Urinary bladder (tissue), 4 donors: ENCODE data around the gene TECR. TPM values are rescaled to one million over a fixed set of nuclear protein-coding genes. Genes with fewer than 3 reads are reported as not detected.
"Not testable (repeated sequence)": the region's sequence is repeated elsewhere in the genome, so short reads cannot be mapped to it uniquely, and the experiment has no call there.

ENCODE experiments used
- DNase-seq: peaks from one replicate; pipeline ENCODE4 v3.0.0-alpha.2; 2015; ENCODE audit errors: extremely low spot score
- H3K27ac ChIP-seq: one replicate; pipeline ENCODE4 v1.5.1; 2013; ENCODE audit warnings: low read depth, mild to moderate bottlenecking, moderate library complexity
- H3K36me3 ChIP-seq: one replicate; pipeline ENCODE4 v1.6.1; 2013; ENCODE audit warnings: mild to moderate bottlenecking, moderate library complexity; ENCODE audit not compliant: insufficient read depth
- H3K4me1 ChIP-seq: one replicate; pipeline ENCODE4 v1.6.1; 2013; ENCODE audit warnings: mild to moderate bottlenecking, moderate library complexity; ENCODE audit not compliant: insufficient read depth
- H3K4me3 ChIP-seq: one replicate; pipeline ENCODE4 v1.5.1; 2013; ENCODE audit warnings: low read depth, low read length
- WGBS: extraction: QIAGEN DNeasy Blood & Tissue Kit; methylation state at CpG from one replicate; pipeline ENCODE4 v1.1.7; 2013; 5-methylcytosine and 5-hydroxymethylcytosine counted together
- polyA plus RNA-seq: library from polyadenylated mRNA; stranded (reverse); fragments of 200-250 nt; gene quantifications from one replicate; pipeline ENCODE4 v1.2.3, GENCODE V29; 2013
- total RNA-seq: library from RNA; depleted of rRNA; stranded (reverse); fragments of >200 nt; gene quantifications from one replicate; pipeline ENCODE4 v1.2.3, GENCODE V29; 2014
- donor health status: healthy with polysubstance abuse.
- donor health status: healthy.

Gene TECR
- total and polyA plus RNA-seq, 2 donors, result 17.6 to 98.2 TPM

GRCh38 chr19:14584372-14584771, 55.0 kb downstream of the TECR start:
- H3K36me3 ChIP-seq, H3K4me3 ChIP-seq, H3K27ac ChIP-seq, H3K4me1 ChIP-seq, DNase-seq: not testable (repeated sequence)
- WGBS, result 88% methylated on average over 4 of the region's 5 CpGs

DNA sequence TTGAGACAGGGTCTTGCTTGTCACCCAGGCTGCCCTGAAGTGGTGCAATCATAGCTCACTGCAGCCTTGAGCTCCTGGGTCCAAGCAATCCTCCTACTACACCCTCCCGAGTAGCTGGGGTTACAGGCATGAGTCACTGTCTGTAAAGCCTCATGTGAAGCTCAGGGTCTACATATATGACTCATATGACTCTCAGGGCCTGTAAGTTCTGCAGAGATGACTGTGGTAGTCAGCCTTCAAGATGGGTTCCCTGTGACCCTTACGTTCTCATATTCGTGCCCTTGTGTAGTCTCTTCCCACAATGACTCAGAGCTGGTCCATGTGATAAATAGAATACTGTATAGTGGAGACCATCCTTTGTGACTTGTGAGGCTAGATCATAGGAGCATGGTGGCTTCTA, 55.8 kb downstream of the TECR start:
- WGBS, result 66% methylated on average over 3 of the region's 3 CpGs
- H3K4me1 ChIP-seq, DNase-seq, H3K27ac ChIP-seq, H3K36me3 ChIP-seq, H3K4me3 ChIP-seq: not testable (repeated sequence)

DNA sequence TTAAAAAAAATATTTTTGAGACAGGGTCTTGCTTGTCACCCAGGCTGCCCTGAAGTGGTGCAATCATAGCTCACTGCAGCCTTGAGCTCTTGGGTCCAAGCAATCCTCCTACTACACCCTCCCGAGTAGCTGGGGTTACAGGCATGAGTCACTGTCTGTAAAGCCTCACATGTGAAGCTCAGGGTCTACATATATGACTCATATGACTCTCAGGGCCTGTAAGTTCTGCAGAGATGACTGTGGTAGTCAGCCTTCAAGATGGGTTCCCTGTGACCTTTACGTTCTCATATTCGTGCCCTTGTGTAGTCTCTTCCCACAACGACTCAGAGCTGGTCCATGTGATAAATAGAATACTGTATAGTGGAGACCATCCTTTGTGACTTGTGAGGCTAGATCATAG, 60.0 kb downstream of the TECR start:
- not testable (repeated sequence) for H3K4me1 ChIP-seq, H3K4me3 ChIP-seq, H3K27ac ChIP-seq, DNase-seq, H3K36me3 ChIP-seq
- WGBS, result 68% methylated on average over 4 of the region's 4 CpGs

DNA sequence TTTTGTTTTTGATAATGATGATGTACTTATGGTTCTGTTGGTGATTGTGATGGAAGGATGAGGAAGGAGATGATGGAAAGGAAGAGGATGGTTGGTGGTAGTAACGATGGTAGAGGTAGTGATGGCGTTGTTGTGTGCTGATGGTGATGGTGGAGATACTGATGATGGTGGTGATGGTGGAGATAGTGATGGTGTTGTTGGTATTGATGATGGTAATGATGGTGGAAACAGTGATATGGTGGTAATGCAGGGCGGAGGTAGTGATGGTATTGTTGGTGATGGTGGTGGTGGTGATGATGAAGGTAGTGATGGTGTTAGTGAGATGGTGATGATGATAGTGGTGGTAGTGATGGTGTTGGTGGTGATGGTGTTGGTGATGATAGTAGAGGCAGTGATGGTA, 66.2 kb downstream of the TECR start:
- DNase-seq, result no peak
- no peaks in the 10 kb centered on the region for H3K36me3 ChIP-seq
- H3K4me1 ChIP-seq, result no peaks in the 10 kb centered on the region
- no peak overlapping the region for H3K4me3 ChIP-seq
- no peak overlapping the region for H3K27ac ChIP-seq
- 86% methylated on average over 3 of the region's 3 CpGs for WGBS

GRCh38 chr19:14599548-14600147, 70.3 kb downstream of the TECR start:
- no peak overlapping the region for H3K4me3 ChIP-seq
- 90% methylated on average over 8 of the region's 8 CpGs for WGBS

DNA sequence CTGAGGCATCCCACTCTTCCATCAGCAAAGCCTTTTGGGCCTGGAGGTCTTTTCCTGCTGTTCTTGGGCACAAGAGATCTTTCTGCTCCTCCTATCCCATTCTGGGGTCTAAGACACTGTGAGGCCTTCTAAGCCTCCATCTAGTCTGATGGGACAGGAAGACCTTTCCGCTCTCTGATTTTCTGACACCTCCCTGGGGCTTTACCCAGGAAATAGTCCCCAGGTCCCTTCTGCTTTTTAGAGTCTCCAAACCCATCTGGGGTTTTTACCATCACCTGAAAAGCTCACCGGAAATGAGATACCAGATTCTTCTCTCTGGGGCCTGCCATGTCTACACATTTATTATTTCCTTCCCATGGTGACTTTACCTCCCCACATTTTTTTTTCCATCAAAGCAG, 74.6 kb downstream of the TECR start:
- no peak for DNase-seq
- H3K36me3 ChIP-seq, result no peaks in the 10 kb centered on the region
- H3K4me1 ChIP-seq, result no peaks in the 10 kb centered on the region
- H3K4me3 ChIP-seq, result no peak overlapping the region
- H3K27ac ChIP-seq, result no peak overlapping the region
- 84% methylated on average over 2 of the region's 2 CpGs for WGBS

More at GRCh38 chr19:14599548-14600147, 70.3 kb downstream of the TECR start:
- DNase-seq, result no peak
- Histone ChIP-seq H3K36me3 (no peaks in the 10 kb centered on the region), H3K4me1 (no peaks in the 10 kb centered on the region), H3K27ac (no peak overlapping the region)

GRCh38 chr19:14606627-14607026, 77.2 kb downstream of the TECR start:
- H3K4me1 ChIP-seq, result no peaks in the 10 kb centered on the region
- H3K4me3 ChIP-seq, result no peak overlapping the region
- no peak overlapping the region for H3K27ac ChIP-seq
- H3K36me3 ChIP-seq, result no peaks in the 10 kb centered on the region
- 70% methylated on average over 9 of the region's 9 CpGs for whole genome bisulfite sequencing
- DNase-seq, result no peak

DNA sequence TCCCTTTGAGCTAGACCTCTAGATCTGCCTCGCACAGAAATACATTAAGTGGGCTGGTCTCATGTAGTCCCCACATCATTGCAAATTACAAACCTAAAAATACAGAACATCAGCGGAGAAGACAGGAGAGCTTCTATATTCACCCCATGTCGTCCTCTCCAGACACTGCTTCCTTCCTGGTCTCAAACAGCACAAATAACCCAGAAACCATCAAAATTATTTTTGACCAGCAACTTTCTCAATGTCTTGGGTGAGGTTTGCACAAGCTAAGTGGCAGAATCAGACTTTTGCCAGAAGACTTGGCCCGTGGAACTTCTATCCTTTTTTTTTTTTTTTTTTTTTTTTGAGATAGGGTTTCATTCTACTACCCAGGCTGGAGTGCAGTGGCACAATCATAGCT, 81.7 kb downstream of the TECR start:
- no peaks in the 10 kb centered on the region for H3K36me3 ChIP-seq
- no peak overlapping the region for H3K4me3 ChIP-seq
- 69% methylated on average over 4 of the region's 4 CpGs for WGBS
- no peak for DNase-seq
- no peak overlapping the region for H3K27ac ChIP-seq
- H3K4me1 ChIP-seq, result no peaks in the 10 kb centered on the region

- WGBS, result 83% methylated on average over 5 of the region's 5 CpGs
- H3K4me3 ChIP-seq, DNase-seq, H3K36me3 ChIP-seq, H3K4me1 ChIP-seq, H3K27ac ChIP-seq: not testable (repeated sequence)
Observed at GRCh38 chr19:14612242-14612641, 82.8 kb downstream of the TECR start.

GRCh38 chr19:14612657-14613056, 83.3 kb downstream of the TECR start:
- no peaks in the 10 kb centered on the region for H3K4me1 ChIP-seq
- H3K36me3 ChIP-seq, result no peaks in the 10 kb centered on the region
- no peak overlapping the region for H3K27ac ChIP-seq
- no peak for DNase-seq
- no peak overlapping the region for H3K4me3 ChIP-seq
- 86% methylated on average over 4 of the region's 4 CpGs for WGBS

- H3K4me1 ChIP-seq, H3K27ac ChIP-seq, H3K36me3 ChIP-seq, H3K4me3 ChIP-seq, DNase-seq: not testable (repeated sequence)
- WGBS, result 74% methylated on average over 14 of the region's 14 CpGs
Observed at GRCh38 chr19:14613399-14614098, 84.2 kb downstream of the TECR start.

DNA sequence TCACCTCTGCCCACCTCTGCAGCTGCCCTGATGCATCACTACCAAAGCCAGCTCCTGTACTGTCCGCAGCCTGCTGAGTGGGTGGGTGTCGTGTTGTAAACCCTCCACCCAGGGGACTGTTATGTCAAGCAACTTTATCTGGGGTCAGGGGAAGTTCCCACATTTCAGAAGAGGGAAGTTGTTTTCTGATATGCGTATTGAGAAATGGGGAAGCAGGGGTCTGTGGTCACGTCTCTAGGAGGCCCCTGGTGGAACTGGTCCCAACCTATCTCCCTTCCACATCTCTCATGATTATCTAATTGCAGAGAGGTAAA, 84.7 kb downstream of the TECR start:
- Histone ChIP-seq H3K27ac (no peak overlapping the region), H3K36me3 (no peaks in the 10 kb centered on the region), H3K4me1 (no peaks in the 10 kb centered on the region), H3K4me3 (no peak overlapping the region)
- no peak for DNase-seq
- WGBS, result 60% methylated on average over 4 of the region's 4 CpGs
